Measurements from ENCODE around the gene WDR55.
"Not testable (repeated sequence)": the region's sequence is repeated elsewhere in the genome, so short reads cannot be mapped to it uniquely, and the experiment has no call there.

The WDR55 gene

DNA sequence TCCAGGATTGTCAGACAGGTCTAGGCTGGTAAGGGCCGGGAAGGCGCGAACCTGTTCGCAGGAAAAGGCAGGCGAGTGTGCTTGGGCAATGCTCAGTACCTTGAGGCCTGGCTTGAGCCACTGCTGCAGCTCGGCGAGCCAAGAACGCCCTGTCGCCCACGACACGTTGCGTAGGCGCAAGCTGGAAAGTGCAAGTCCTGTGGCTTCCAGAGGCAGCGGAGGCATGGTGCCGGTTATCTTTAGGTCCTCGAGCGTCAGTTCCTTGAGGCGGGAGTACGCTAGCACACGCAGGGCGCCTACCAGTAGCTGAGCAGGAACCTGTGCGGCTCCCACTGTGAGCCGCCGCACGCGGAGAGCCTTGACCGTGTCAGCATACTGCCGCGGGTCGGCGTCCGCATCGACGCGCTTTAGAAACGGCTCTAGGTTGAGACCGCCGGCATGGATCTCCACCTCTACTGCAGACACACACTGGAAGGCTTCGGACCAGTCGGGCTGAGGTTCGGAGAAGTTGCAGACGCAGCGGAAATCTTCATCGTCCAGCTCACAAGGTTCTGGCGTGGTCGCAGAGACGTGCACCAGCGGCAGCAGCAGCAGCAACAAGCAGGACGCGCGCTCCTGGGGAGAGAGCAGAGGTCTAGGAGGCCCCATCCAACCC is 32.2 kb upstream of the WDR55 start:
- peak overlapping the region; percentile 15 for H3K4me3 ChIP-seq (ENCODE audit: insufficient read depth, low read depth, low read length)
- H3K27me3 ChIP-seq (ENCODE audit: control insufficient read depth, insufficient read depth, low read length, poor library complexity, severe bottlenecking): peaks cover 45% of the 10 kb centered on the region
- no peak overlapping the region for H3K27ac ChIP-seq (ENCODE audit: insufficient read depth, low read depth, low read length, poor library complexity, severe bottlenecking)
- H3K36me3 ChIP-seq (ENCODE audit: control insufficient read depth, insufficient read depth, low read length): no peaks in the 10 kb centered on the region
- WGBS, 2 experiments: 32 to 35% methylated on average over 51 of the region's 51 CpGs
- H3K9me3 ChIP-seq (ENCODE audit: control insufficient read depth, low read length): no peaks in the 10 kb centered on the region
- H3K4me1 ChIP-seq (ENCODE audit: control insufficient read depth, insufficient read depth, low read length): no peaks in the 10 kb centered on the region

DNA sequence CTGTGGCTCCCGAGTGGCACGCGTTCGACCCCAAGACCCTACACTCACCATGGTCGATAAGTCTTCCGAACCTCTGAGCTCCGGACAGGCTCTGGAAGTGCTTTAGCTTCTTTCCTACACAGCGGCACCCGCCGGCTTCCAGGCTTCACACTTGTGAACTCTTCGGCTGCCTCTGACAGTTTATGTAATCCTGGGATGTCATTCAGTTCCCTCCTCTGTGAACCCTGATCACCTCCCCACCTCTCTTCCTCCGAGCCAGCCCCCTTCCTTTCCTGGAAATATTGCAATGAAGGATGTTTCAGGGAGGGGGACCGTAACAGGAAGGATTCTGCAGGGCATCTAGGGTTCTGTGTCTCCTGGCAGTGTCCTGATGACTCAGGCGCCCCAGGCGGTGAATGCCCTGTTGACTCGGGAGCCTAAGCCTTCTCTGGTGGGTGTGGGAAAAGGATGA is 31.7 kb upstream of the WDR55 start, which contains the start of gene CD14:
Gene CD14 (minus strand): TSS at position 155 of the 451 bp plus-strand sequence. CDS start 104 bp downstream, at position 51.
- H3K4me3 ChIP-seq (ENCODE audit: insufficient read depth, low read depth, low read length): peak within 1 kb of the TSS; percentile 15
- peaks cover 45% of the 10 kb centered on the region for H3K27me3 ChIP-seq (ENCODE audit: control insufficient read depth, insufficient read depth, low read length, poor library complexity, severe bottlenecking)
- H3K9me3 ChIP-seq (ENCODE audit: control insufficient read depth, low read length): no peaks in the 10 kb centered on the region
- no peak within 1 kb of the TSS for H3K27ac ChIP-seq (ENCODE audit: insufficient read depth, low read depth, low read length, poor library complexity, severe bottlenecking)
- H3K4me1 ChIP-seq (ENCODE audit: control insufficient read depth, insufficient read depth, low read length): no peaks in the 10 kb centered on the region
- 34 to 43% methylated on average over 15 to 16 of the region's 16 CpGs for WGBS, 2 experiments
- no peaks in the 10 kb centered on the region for H3K36me3 ChIP-seq (ENCODE audit: control insufficient read depth, insufficient read depth, low read length)

DNA sequence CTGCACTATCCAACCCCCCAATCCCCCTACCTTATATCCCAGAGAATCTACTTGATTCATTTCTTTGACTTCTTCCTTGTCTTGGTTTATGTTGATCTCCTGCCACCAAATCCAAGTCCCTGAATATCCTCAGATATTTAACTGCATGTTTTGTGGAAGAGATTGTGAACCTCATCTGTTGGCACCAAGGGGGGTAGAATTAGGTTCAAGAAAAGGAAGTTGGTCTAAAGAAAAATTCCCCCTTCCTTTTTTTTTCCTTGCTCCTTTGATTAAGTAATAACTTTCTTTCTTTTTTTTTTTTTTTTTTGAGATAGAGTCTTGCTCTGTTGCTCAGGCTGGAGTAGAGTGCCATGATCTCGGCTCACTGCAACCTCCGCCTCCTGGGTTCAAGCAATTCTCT is 31.2 kb upstream of the WDR55 start:
- Histone ChIP-seq H3K4me3 (ENCODE audit: insufficient read depth, low read depth, low read length) (no peak overlapping the region), H3K9me3 (ENCODE audit: control insufficient read depth, low read length) (no peaks in the 10 kb centered on the region), H3K27me3 (ENCODE audit: control insufficient read depth, insufficient read depth, low read length, poor library complexity, severe bottlenecking) (peaks cover 45% of the 10 kb centered on the region), H3K27ac (ENCODE audit: insufficient read depth, low read depth, low read length, poor library complexity, severe bottlenecking) (no peak overlapping the region), H3K36me3 (ENCODE audit: control insufficient read depth, insufficient read depth, low read length) (no peaks in the 10 kb centered on the region), H3K4me1 (ENCODE audit: control insufficient read depth, insufficient read depth, low read length) (no peaks in the 10 kb centered on the region)
- WGBS, 2 experiments: 78 to 82% methylated on average over 2 of the region's 2 CpGs

DNA sequence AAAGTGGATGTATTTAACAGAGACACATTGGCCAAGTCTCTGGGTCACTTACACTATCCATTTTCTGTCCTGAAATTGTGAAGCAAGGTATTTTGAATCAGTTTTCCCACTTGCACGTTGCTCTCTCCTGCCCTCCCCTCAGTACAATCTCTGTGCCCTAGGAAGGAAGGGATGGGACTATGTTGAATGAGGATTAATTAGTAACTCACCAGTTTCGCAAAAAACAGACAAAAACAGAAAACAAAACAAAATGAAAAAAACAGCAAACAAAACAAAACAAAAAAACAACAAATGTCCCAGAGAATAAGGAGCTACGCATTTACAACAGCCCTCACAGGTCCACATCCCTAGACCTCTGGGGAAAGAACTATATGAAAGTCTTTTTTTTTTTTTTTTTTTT is 30.6 kb upstream of the WDR55 start:
- no peaks in the 10 kb centered on the region for H3K4me1 ChIP-seq (ENCODE audit: control insufficient read depth, insufficient read depth, low read length)
- H3K27ac ChIP-seq (ENCODE audit: insufficient read depth, low read depth, low read length, poor library complexity, severe bottlenecking): no peak overlapping the region
- H3K36me3 ChIP-seq (ENCODE audit: control insufficient read depth, insufficient read depth, low read length): no peaks in the 10 kb centered on the region
- H3K4me3 ChIP-seq (ENCODE audit: insufficient read depth, low read depth, low read length): no peak overlapping the region
- WGBS, 2 experiments: 60 to 63% methylated on average over 2 of the region's 3 CpGs
- peaks cover 45% of the 10 kb centered on the region for H3K27me3 ChIP-seq (ENCODE audit: control insufficient read depth, insufficient read depth, low read length, poor library complexity, severe bottlenecking)
- no peaks in the 10 kb centered on the region for H3K9me3 ChIP-seq (ENCODE audit: control insufficient read depth, low read length)

DNA sequence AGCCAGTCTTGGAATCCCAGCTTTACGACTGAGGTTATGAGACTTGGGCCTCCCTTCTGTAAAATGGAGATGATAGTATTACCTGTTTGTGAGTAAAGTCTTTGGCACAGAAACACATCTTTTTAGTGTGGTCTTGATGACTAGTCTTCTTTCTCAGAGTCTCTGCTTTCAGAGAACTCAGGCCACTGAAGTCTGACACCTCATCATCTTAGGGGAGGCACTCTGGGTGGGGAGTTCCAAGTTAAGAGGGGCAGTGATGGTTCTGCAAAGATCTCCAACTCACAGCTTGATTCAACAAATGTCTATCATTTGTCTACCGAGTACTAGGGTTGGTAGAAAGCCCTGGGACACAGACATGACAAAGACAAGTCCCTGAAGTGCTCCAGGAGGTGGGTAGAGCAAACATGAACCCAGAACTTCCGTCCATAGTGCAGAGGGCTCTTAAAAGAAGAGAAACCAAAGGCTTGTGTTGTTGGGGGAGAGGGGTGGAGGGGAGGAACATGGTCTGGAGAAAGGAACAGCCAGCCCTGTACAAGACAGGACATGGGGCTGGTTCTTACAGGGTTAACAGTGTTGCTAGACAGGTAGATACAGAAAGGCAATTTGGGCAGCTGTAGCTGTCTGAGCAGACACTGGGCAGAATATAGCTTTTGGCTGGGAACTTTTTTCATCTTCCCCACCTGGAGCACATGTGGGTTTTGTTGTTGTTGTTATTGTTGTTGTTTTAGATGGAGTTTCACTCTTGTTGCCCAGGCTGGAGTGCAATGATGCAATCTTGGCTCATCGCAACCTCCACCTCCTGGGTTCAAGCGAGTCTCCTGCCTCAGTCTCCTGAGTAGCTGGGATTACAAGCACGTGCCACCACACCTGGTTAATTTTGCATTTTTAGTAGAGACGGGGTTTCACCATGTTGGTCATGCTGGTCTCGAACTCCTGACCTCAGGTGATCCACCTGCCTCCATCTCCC is 29.1 kb upstream of the WDR55 start:
- Histone ChIP-seq H3K27ac (ENCODE audit: insufficient read depth, low read depth, low read length, poor library complexity, severe bottlenecking) (no peak overlapping the region), H3K4me1 (ENCODE audit: control insufficient read depth, insufficient read depth, low read length) (no peaks in the 10 kb centered on the region), H3K4me3 (ENCODE audit: insufficient read depth, low read depth, low read length) (no peak overlapping the region), H3K9me3 (ENCODE audit: control insufficient read depth, low read length) (no peaks in the 10 kb centered on the region), H3K36me3 (ENCODE audit: control insufficient read depth, insufficient read depth, low read length) (no peaks in the 10 kb centered on the region), H3K27me3 (ENCODE audit: control insufficient read depth, insufficient read depth, low read length, poor library complexity, severe bottlenecking) (peaks cover 38% of the 10 kb centered on the region)
- WGBS, 2 experiments: 91 to 92% methylated on average over 8 of the region's 8 CpGs

DNA sequence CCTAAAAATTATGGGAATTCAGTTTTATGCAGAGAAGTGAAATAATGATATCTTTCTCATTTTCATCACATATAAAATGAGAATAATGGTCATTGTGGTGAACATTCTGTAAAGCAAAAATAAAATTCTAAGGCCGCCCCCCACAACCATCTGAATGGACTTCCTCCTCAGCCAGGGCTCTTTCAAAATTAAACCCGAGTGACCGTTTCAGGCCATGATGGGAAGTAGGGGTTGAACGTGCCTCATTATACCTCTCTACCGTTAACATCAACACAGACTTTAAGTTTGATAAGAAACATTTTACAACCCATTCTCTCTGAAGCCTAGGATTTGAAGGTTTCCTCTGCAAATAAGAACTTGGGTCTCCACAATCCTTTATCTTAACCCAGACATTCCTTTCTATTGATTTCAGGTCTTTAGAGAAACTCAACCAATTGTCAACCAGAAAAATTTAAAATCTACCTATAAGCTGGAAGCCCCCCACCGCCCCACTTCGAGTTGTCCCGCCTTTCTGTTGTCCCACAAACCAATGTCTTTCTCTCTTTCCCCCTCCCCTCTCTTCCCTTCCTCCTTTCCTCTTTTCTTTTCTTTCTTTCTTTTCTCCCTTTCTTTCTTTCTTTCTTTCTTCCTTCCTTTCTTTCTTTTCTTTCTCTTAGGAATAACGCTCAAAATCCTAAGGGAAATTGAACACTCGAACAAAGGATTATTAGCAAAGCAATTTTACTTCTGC is 27.2 kb upstream of the WDR55 start:
- H3K9me3 ChIP-seq (ENCODE audit: control insufficient read depth, low read length): no peaks in the 10 kb centered on the region
- peaks cover 9% of the 10 kb centered on the region for H3K36me3 ChIP-seq (ENCODE audit: control insufficient read depth, insufficient read depth, low read length)
- H3K27me3 ChIP-seq (ENCODE audit: control insufficient read depth, insufficient read depth, low read length, poor library complexity, severe bottlenecking): peaks cover 18% of the 10 kb centered on the region
- no peak overlapping the region for H3K4me3 ChIP-seq (ENCODE audit: insufficient read depth, low read depth, low read length)
- 89 to 92% methylated on average over 10 of the region's 10 CpGs for WGBS, 2 experiments
- H3K4me1 ChIP-seq (ENCODE audit: control insufficient read depth, insufficient read depth, low read length): no peaks in the 10 kb centered on the region
- H3K27ac ChIP-seq (ENCODE audit: insufficient read depth, low read depth, low read length, poor library complexity, severe bottlenecking): no peak overlapping the region

DNA sequence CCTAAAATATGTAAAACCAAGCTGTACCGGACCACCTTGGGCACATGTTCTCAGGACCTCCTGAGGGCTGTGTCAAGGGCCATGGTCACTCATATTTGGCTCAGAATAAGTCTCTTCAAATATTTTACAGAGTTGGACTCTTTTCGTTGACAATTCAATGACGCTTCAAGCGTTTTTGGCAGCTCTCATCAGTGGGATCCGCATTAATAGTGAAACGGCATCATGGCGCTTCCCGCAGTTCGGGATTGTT is 25.9 kb upstream of the WDR55 start:
- not testable (repeated sequence) for H3K4me1 ChIP-seq (ENCODE audit: control insufficient read depth, insufficient read depth, low read length); H3K36me3 ChIP-seq (ENCODE audit: control insufficient read depth, insufficient read depth, low read length); H3K4me3 ChIP-seq (ENCODE audit: insufficient read depth, low read depth, low read length); H3K27ac ChIP-seq (ENCODE audit: insufficient read depth, low read depth, low read length, poor library complexity, severe bottlenecking); H3K9me3 ChIP-seq (ENCODE audit: control insufficient read depth, low read length); H3K27me3 ChIP-seq (ENCODE audit: control insufficient read depth, insufficient read depth, low read length, poor library complexity, severe bottlenecking)
- WGBS, 2 experiments: 70 to 77% methylated on average over 9 of the region's 9 CpGs

DNA sequence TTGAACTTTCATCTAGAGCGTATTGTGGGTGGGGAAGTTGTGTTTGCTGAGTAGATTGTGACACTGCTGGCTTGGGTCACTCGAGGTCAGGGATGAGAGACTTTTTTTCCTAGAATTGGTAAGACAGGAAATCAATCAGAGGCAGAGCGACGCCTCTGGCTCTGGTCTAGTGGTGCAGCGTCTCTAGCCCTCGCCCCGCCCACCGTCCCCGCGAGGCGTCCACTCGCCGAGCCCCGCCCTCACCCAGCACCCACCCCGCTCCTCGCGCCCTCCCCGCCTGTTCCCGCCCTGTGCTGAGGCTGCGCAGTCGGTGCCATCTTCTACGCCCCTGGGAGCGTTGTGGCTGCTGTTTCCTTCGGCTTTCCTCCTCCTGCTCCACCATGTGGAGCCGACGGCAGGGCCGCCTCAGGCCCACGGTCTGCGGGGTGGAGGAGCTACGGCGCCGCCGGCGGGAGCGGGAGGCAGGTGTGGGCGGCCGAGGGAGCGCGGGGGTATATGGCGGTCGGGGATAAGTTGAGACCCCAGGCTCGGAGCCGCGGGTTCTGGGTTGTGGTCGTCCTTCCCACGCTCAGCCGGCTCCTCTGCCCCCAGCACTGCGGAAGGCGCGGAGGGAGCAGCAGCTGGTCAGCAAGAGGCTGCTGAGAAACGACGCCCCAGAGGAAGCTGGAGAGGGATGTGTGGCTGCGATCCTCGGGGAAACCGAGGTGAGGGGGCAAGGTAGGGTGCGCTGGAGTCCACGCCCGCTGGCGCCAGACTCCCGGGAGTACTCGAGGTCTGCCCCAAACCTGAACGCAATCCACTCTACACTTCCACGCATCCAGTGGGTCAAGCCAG is 25.3 kb upstream of the WDR55 start, which contains the start of gene TMCO6:
Gene TMCO6 (plus strand): TSS at position 304 of the 834 bp plus-strand sequence. CDS start 77 bp downstream, at position 381.
- no peaks in the 10 kb centered on the region for H3K9me3 ChIP-seq (ENCODE audit: control insufficient read depth, low read length)
- 1% methylated on average over 63 of the region's 63 CpGs for WGBS, 2 experiments
- no peaks in the 10 kb centered on the region for H3K4me1 ChIP-seq (ENCODE audit: control insufficient read depth, insufficient read depth, low read length)
- peak within 1 kb of the TSS; percentile 66 for H3K4me3 ChIP-seq (ENCODE audit: insufficient read depth, low read depth, low read length)
- no peak within 1 kb of the TSS for H3K27ac ChIP-seq (ENCODE audit: insufficient read depth, low read depth, low read length, poor library complexity, severe bottlenecking)
- H3K27me3 ChIP-seq (ENCODE audit: control insufficient read depth, insufficient read depth, low read length, poor library complexity, severe bottlenecking): peaks cover under 1% of the 10 kb centered on the region
- peaks cover 9% of the 10 kb centered on the region for H3K36me3 ChIP-seq (ENCODE audit: control insufficient read depth, insufficient read depth, low read length)

DNA sequence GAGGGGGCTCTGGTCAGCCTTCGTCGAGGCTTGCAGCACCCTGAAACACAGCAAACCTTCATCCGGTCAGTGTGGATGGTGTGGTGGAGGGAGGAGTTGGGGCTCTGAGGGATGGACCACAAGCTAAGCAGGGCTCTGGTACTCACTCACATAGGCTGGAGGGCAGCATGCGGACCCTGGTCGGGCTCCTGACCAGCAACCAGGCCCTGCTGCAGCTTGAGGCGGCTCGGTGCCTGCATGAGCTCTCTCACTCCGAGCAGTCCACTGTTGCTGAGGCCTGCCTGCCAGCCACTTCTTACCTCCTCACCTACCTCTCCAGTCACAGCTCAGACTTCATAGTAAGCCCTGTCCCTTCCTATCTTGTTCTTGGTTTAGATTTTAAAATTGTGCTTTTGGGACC is 23.0 kb upstream of the WDR55 start:
- no peaks in the 10 kb centered on the region for H3K9me3 ChIP-seq (ENCODE audit: control insufficient read depth, low read length)
- H3K4me3 ChIP-seq (ENCODE audit: insufficient read depth, low read depth, low read length): no peak overlapping the region
- H3K27ac ChIP-seq (ENCODE audit: insufficient read depth, low read depth, low read length, poor library complexity, severe bottlenecking): no peak overlapping the region
- no peaks in the 10 kb centered on the region for H3K27me3 ChIP-seq (ENCODE audit: control insufficient read depth, insufficient read depth, low read length, poor library complexity, severe bottlenecking)
- no peaks in the 10 kb centered on the region for H3K4me1 ChIP-seq (ENCODE audit: control insufficient read depth, insufficient read depth, low read length)
- WGBS, 2 experiments: 94% methylated on average over 8 of the region's 8 CpGs
- peaks cover 17% of the 10 kb centered on the region for H3K36me3 ChIP-seq (ENCODE audit: control insufficient read depth, insufficient read depth, low read length)

Data from ectodermal cell (in vitro differentiated cells).